IPS-20b (cell line): ENCODE results near the gene CNNM1.

Experiments
- H3K27ac ChIP-seq: one replicate; pipeline ENCODE4 v1.5.1; 2013; ENCODE audit warnings: low read length
- H3K27me3 ChIP-seq: 2 replicates; pipeline ENCODE4 v1.6.1; 2013; ENCODE audit warnings: mild to moderate bottlenecking, low read length, inconsistent platforms; ENCODE audit not compliant: insufficient read depth
- H3K36me3 ChIP-seq: 2 replicates; pipeline ENCODE4 v1.6.1; 2013; ENCODE audit warnings: low read depth, mild to moderate bottlenecking, inconsistent platforms, low read length, moderate library complexity; ENCODE audit not compliant: insufficient read depth
- H3K4me1 ChIP-seq: 2 replicates; pipeline ENCODE4 v1.6.1; 2013; ENCODE audit warnings: mild to moderate bottlenecking, control low read depth, inconsistent platforms, low read length, moderate library complexity; ENCODE audit not compliant: insufficient read depth
- H3K4me3 ChIP-seq: 2 replicates; pipeline ENCODE4 v1.5.1; 2013; ENCODE audit warnings: mild to moderate bottlenecking, low read length, inconsistent platforms
- H3K9ac ChIP-seq: 2 replicates; pipeline ENCODE4 v1.6.1; 2013; ENCODE audit warnings: low read depth, mild to moderate bottlenecking, inconsistent platforms, low read length, moderate library complexity
- H3K9me3 ChIP-seq: 2 replicates; pipeline ENCODE4 v1.6.1; 2013; ENCODE audit warnings: mild to moderate bottlenecking, low read depth, low read length, inconsistent platforms; ENCODE audit not compliant: insufficient read depth

The CNNM1 gene

GRCh38 chr10:99433378-99434020, 104.3 kb downstream of the CNNM1 start:
- Histone ChIP-seq H3K4me3 (no peak overlapping the region), H3K4me1 (peaks cover 6% of the 10 kb centered on the region; the same call in 1 of the 2 replicates), H3K36me3 (no peaks in the 10 kb centered on the region), H3K27ac (no peak overlapping the region), H3K27me3 (no peaks in the 10 kb centered on the region), H3K9me3 (no peaks in the 10 kb centered on the region), H3K9ac (no peak overlapping the region)

DNA sequence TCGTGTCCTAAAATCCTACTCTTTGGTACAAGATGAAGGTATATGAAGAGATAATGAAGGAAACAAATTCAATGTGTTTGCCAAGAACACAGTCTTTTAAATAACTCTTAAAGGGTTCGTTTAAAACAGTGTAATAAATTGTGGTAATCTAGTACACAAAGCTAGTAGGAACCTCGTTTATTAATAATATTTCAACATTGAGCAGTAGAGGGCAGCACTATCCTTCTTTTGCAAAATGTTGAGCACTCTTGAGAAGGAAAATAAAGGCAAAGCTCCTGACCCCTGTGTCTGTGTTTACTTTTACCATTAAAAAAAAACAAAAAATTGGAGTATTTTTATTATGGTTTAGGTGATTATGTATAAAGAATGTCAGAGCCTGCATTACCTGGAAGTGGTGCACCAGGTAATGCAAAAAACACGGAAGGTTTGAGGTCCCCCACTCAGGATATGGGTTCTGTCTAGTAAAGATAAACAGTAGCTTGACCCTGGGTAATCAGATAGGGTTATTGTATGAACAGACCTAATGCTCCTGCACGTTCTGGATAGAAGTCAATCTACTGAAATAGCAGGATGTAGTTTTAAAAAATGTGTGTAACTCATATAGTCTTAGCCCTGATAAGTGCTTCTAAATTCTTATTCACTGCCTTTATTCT, 107.0 kb downstream of the CNNM1 start:
- no peak overlapping the region for H3K27ac ChIP-seq
- no peaks in the 10 kb centered on the region for H3K9me3 ChIP-seq
- H3K27me3 ChIP-seq: no peaks in the 10 kb centered on the region
- peaks cover 3% of the 10 kb centered on the region; the same call in 1 of the 2 replicates for H3K4me1 ChIP-seq
- H3K9ac ChIP-seq: no peak overlapping the region
- no peak overlapping the region for H3K4me3 ChIP-seq
- no peaks in the 10 kb centered on the region for H3K36me3 ChIP-seq

DNA sequence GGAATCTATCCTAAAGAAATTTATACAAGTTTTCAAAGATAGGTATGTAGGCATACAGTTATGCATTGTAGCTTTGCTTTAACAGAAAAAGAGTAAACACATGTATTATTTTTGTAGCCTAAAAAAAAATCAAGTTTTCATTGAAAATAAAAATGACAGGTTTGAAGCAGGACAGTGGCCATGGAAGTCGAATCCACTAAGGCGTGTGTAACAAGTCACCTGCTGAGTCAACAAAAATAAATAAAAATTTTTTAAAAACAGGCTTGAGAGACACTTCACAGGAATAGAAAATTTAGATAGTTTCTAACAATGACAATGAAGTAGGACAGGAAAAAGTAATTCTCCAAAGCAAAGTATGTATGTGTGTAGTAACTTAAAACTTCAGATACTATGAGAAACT, 109.7 kb downstream of the CNNM1 start:
- no peak overlapping the region for H3K4me3 ChIP-seq
- H3K9me3 ChIP-seq: no peaks in the 10 kb centered on the region
- H3K4me1 ChIP-seq: no peaks in the 10 kb centered on the region
- H3K27ac ChIP-seq: no peak overlapping the region
- H3K9ac ChIP-seq: no peak overlapping the region
- no peaks in the 10 kb centered on the region for H3K36me3 ChIP-seq
- H3K27me3 ChIP-seq: no peaks in the 10 kb centered on the region

DNA sequence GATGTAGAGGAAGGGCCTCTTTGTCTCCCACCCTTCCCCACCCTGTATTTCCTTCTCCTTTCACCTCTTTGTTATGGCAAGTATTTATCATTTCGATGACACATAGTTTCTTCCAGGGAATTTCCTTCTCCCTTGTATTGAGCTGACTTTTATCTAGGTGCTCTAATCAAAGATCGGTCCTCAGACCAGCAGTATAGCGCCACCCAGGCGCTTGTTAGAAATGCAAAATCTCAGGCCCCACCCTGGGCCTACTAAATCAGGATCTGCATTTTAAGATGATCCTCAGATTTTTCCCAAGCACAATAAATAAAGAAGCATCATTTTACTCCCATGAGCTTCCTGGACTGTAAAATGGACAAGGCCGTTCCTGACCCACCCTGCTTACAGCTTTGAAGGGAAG, 113.2 kb downstream of the CNNM1 start:
- Histone ChIP-seq H3K27ac (no peak overlapping the region), H3K9ac (no peak overlapping the region), H3K4me1 (no peaks in the 10 kb centered on the region), H3K36me3 (no peaks in the 10 kb centered on the region), H3K4me3 (no peak overlapping the region), H3K27me3 (no peaks in the 10 kb centered on the region), H3K9me3 (no peaks in the 10 kb centered on the region)

GRCh38 chr10:99443500-99443899, 114.3 kb downstream of the CNNM1 start:
- Histone ChIP-seq H3K27ac (no peak overlapping the region), H3K9me3 (no peaks in the 10 kb centered on the region), H3K4me1 (no peaks in the 10 kb centered on the region), H3K4me3 (no peak overlapping the region), H3K27me3 (no peaks in the 10 kb centered on the region), H3K9ac (no peak overlapping the region), H3K36me3 (no peaks in the 10 kb centered on the region)
